ENCODE results near the gene ACTR1B.
"Not testable (repeated sequence)": the region's sequence is repeated elsewhere in the genome, so short reads cannot be mapped to it uniquely, and the experiment has no call there.

- TF ChIP-seq CTCF (IDR thresholded peaks at IDR 0.05); EP300 (IDR thresholded peaks at IDR 0.05; ENCODE audit: borderline replicate concordance in 1 of 2, low read depth in 1 of 2, low read length in 1 of 2); RFX5 (IDR thresholded peaks at IDR 0.05; ENCODE audit: low read length); TEAD4 (IDR thresholded peaks at IDR 0.05; ENCODE audit: borderline replicate concordance, insufficient read depth); JUND (IDR thresholded peaks at IDR 0.05): not testable (repeated sequence)
Measured at GRCh38 chr2:97608745-97609144, 55.1 kb downstream of the ACTR1B start.
